HepG2 (cell line): ENCODE data around the gene SCML1.

ENCODE experiments used
- FOXJ3 ChIP-seq: sonication (generic); formaldehyde crosslinking; IDR thresholded peaks from 2 replicates; pipeline ENCODE4 v1.4.0; 2020; ENCODE audit warnings: missing genetic modification reagents, mild to moderate bottlenecking, borderline replicate concordance
- FOXK2 ChIP-seq: fragments of 450-650 bp; IDR thresholded peaks from 2 replicates; pipeline ENCODE4 v1.6.1; 2016
- HIVEP1 ChIP-seq: sonication (generic); formaldehyde crosslinking; IDR thresholded peaks from 2 replicates; pipeline ENCODE4 v1.4.0; 2020; ENCODE audit warnings: mild to moderate bottlenecking, missing genetic modification reagents
- HNRNPLL ChIP-seq: fragments of 200-400 bp; formaldehyde crosslinking; IDR thresholded peaks from 2 replicates; pipeline ENCODE4 v1.6.1; 2017; ENCODE audit warnings: mild to moderate bottlenecking, low read depth, low read length; ENCODE audit not compliant: poor library complexity, severe bottlenecking
- MEIS1 ChIP-seq: sonication (generic); formaldehyde crosslinking; IDR thresholded peaks from 2 replicates; pipeline ENCODE4 v1.9.0; 2021; ENCODE audit warnings: mild to moderate bottlenecking, missing genetic modification reagents, moderate library complexity, borderline replicate concordance
- RAD21 ChIP-seq: fragments of 450-650 bp; formaldehyde crosslinking; IDR thresholded peaks from 2 replicates; pipeline ENCODE4 v1.5.0; 2020; ENCODE audit warnings: mild to moderate bottlenecking
- ZNF354B ChIP-seq: sonication (generic); formaldehyde crosslinking; IDR thresholded peaks from 2 replicates; pipeline ENCODE4 v1.8.0; 2022; ENCODE audit warnings: mild to moderate bottlenecking, missing genetic modification reagents
- ZZZ3 ChIP-seq: sonication (generic); formaldehyde crosslinking; IDR thresholded peaks from 2 replicates; pipeline ENCODE4 v1.4.0; 2020; ENCODE audit warnings: missing genetic modification reagents, mild to moderate bottlenecking, borderline replicate concordance
- TF ChIP-seq, protein P1 (sequence below): sonication (generic); formaldehyde crosslinking; IDR thresholded peaks from 2 replicates; pipeline ENCODE4 v1.8.0; 2022; ENCODE audit warnings: mild to moderate bottlenecking, missing genetic modification reagents; ENCODE audit not compliant: insufficient replicate concordance
- TF ChIP-seq, protein P2 (sequence below): IDR thresholded peaks from 2 replicates; pipeline ENCODE4 v1.6.1; 2016; ENCODE audit warnings: missing compliant biosample characterization, missing genetic modification reagents, borderline replicate concordance
- TF ChIP-seq, protein P3 (sequence below): sonication (generic); formaldehyde crosslinking; IDR thresholded peaks from 2 replicates; pipeline ENCODE4 v1.8.1; 2022; ENCODE audit warnings: mild to moderate bottlenecking, missing genetic modification reagents

DNA sequence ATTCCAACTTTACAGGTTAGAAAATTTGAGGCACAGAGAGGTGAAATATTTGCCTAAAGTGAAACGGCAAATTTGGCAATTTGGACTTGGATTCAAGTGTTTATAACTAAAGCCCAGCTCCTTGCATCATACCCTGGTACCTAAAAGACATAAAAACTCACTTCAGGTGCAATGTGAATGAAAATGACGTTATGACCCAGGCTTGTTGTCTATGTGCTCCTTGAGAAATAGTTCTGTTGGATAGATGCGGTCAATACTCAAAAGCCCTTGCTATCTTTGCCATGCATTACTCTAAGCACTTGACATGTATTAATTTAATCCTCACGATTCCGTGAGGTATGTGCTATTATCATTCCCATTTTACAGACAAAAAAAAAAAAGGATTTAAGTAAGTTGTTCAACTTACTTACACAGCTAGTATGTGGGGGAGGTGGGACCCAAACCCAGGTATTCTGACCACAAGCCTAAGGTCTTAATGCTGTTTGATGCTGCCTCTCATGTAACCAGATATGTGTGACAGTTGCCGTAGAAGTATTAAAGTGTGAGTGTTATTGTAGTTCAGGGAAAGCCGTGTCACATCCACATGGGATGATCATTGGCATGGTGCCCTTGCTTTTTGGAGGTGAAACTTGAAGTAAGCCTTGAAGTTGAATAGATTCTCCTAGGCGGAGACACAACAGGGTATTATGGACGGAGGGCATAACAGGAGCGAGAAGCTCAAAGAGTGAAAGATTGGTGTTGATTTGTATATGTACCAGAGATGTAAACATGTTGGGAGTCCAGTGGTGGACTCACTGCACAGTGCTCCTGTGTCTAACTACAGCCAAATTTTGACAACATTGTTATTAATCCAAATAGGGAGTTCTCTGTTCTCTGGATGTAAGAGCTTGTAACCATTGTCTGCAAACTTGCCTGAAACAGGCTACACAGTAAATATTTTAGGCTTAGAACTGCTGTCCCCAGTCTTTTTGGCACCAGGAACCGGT is 3.1 kb downstream of the SCML1 start:
- TF ChIP-seq HNRNPLL (no peak), FOXJ3 (CRISPR knock-in tag) (no peak), MEIS1 (CRISPR knock-in tag) (no peak), ZNF354B (CRISPR knock-in tag) (no peak), RAD21 (no peak), HIVEP1 (no peak), FOXK2 (no peak), ZZZ3 (CRISPR knock-in tag) (no peak)
- TF ChIP-seq, protein P1, sequence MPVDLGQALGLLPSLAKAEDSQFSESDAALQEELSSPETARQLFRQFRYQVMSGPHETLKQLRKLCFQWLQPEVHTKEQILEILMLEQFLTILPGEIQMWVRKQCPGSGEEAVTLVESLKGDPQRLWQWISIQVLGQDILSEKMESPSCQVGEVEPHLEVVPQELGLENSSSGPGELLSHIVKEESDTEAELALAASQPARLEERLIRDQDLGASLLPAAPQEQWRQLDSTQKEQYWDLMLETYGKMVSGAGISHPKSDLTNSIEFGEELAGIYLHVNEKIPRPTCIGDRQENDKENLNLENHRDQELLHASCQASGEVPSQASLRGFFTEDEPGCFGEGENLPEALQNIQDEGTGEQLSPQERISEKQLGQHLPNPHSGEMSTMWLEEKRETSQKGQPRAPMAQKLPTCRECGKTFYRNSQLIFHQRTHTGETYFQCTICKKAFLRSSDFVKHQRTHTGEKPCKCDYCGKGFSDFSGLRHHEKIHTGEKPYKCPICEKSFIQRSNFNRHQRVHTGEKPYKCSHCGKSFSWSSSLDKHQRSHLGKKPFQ (CRISPR knock-in tag) = no peak
- TF ChIP-seq, protein P2, sequence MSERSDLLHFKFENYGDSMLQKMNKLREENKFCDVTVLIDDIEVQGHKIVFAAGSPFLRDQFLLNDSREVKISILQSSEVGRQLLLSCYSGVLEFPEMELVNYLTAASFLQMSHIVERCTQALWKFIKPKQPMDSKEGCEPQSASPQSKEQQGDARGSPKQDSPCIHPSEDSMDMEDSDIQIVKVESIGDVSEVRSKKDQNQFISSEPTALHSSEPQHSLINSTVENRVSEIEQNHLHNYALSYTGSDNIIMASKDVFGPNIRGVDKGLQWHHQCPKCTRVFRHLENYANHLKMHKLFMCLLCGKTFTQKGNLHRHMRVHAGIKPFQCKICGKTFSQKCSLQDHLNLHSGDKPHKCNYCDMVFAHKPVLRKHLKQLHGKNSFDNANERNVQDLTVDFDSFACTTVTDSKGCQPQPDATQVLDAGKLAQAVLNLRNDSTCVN (CRISPR knock-in tag) = no peak
- TF ChIP-seq, protein P3, sequence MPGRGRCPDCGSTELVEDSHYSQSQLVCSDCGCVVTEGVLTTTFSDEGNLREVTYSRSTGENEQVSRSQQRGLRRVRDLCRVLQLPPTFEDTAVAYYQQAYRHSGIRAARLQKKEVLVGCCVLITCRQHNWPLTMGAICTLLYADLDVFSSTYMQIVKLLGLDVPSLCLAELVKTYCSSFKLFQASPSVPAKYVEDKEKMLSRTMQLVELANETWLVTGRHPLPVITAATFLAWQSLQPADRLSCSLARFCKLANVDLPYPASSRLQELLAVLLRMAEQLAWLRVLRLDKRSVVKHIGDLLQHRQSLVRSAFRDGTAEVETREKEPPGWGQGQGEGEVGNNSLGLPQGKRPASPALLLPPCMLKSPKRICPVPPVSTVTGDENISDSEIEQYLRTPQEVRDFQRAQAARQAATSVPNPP = no peak
